ENCODE data around the gene ZNF839.
"Not testable (repeated sequence)": the region's sequence is repeated elsewhere in the genome, so short reads cannot be mapped to it uniquely, and the experiment has no call there.

Gene ZNF839

GRCh38 chr14:102314242-102315011 is 5.1 kb upstream of the ZNF839 start:
- peak in 1 of 2 experiments; percentile 40 for DNase-seq

GRCh38 chr14:102315121-102315520 is 4.4 kb upstream of the ZNF839 start:
- no peak for DNase-seq

DNA sequence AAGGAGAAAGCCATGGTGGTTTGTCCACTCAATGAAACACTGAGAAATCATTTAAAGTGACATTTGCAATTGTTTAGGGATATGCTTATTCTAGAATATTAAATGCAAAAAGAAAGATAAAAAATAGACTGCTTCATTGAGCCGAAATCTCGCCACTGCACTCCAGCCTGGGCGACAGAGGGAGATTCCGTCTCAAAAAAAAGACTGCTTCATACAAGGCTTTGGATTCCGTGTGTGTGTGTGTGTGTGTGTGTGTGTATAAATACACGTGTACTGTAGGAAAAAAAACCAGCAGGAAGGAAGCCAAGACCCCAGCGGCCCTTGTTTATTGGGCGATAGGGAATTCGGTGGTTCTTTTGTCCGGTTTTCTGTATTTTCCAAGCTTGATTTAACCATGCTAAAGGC is 3.2 kb upstream of the ZNF839 start:
- DNase-seq: no peak

GRCh38 chr14:102316743-102317563 is 2.6 kb upstream of the ZNF839 start:
- DNase-seq: peak in 1 of 2 experiments; percentile 77

DNA sequence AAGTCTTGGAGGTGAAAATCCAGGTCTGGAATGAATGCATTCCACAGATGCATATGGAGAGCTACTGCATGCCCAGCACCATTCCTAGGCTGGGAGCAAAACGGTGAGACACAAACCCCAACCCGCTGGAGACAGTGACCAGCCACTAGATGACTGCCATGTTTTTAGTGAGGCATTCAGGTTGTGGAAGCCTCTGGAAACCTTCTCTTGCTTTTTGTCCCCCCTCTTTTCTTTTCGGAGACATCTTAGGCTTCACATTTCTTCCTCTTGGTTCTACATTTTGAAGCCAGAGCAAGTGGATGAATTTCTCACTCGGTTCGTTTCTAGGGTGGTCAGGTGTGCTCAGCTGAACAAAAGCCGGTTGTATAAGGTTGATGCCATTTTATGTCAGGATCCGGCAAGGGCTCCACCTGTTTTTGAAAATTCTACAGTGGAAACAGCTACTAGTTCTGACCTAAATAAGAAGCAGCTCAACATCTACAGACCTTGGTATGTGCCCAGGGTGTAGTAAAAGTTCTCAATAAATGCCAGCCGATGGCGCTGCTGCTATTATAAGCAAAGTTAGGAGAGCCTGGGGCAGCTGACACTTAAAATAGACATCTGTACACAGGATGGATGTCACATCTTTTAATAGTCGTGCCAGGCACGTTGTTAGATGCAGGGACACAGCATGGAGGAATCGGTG is 1.8 kb upstream of the ZNF839 start:
- DNase-seq: peak in 1 of 2 experiments; percentile 4

GRCh38 chr14:102318781-102319276 is 717 bp upstream of the ZNF839 start:
- peak in 1 of 2 experiments; percentile 1 for DNase-seq

DNA sequence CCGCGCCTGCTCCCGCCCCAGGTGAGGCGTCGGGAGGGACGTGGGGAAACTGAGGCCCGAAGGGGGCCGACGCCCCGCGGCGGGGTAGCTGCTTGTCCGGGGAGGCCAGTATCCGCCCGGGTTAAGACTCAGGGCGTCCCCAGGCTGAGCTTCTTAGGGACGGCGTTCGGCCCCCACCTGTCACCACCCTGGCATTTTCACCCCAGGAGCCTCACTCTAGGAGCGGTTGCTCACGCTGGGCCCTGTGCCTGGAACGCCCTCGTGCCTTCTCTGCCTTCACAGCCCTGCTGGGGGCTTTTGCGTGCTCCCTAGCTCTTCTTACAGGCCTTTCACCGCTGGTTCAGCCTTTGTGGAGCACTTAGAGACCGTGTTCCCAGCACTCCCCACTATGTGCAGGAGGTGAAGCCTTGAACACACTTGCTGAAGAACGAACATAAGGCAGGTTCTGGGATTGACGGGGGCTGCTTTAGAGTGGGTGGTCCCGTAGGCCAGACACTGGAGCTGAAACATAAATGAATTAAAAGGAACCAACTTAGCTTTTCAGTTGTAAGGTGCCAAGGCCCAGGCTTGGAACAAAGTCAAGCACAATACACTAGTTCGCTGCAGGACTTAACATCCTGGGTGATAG is 601 bp downstream of the ZNF839 start:
- DNase-seq: no peak

DNA sequence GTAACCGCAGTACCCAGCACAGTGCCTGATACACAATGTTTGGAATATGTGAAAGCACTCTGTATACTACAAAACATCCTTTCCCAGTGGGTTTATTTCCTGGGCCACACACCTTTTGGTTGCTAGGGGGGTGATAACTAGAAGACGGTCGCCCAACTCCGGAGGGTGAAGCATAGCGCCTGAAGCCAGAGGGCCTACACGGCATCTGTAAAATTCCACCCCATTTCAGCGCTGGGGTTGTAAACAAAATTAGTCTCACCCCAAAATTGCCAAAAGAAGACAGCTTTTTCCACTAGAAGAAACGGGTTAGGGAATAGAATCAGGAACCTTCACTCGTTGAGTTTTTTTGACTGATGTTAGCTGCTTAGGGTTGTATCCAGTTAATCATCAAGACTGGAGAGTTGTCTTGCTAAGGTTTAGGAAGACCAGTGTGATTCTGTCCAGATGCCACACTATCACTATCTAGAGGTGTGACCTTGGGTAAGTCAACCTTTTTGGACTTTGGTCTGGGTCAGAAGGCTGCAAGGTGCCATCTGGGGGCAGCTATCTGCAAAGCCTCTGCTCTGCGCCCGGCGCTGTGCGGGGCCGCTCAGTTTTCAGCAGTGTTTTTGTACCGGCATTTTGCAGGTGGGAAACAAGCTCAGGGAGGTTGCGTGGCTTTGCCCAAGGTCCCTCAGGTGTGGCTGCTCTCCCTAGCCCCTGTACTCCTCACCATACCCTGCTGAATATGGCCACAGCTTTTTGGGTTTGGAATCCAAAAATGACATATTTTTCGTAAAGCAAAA is 1.3 kb downstream of the ZNF839 start:
- no peak for DNase-seq

DNA sequence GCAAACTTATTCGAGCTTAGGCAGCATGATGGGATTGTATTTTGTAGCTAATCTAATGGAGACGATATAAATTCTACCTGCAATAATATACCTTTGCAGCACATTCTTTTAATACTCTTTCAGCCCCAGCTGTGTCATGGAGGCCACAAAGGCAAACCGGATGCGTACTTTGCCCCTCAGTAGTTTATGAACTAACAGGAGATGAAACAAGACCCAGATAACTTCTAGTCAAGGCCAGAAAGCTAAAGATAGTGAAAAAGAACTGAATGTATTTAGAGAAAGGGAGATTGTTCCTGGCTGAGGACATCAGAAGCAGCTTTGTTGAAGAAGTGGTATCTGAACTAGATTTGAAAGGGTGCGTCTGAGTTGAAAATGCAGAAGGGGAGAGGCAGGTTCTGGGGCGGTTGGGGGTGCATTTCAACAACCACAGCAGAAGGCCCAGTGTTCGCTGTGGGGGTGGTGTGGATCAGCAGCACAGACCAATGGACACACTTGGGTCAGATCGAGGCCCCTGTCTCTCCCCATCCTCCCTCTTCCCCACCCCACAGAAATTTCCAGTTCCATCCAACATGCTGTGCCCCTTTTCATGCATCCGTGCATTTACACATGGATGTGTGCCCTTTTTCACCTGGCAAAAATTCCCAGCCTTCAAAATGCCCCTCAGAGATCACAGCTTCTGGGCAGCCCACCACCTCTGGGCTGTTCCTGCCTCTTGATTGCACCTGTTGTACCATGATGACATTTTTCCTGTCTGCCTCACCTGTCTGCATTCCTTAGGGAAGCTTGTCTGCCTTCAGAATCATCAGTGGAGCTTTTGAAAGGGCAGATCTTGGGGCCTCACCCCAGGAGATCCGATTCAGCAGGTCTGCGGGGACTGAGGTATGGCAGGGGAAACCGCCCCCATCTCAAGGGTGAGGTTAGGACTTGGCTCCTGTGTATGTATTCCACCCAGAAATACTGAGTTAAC is 2.2 kb downstream of the ZNF839 start:
- DNase-seq: no peak

- DNase-seq: peak in 1 of 2 experiments; percentile 28
Observed at GRCh38 chr14:102323102-102323501, 3.6 kb downstream of the ZNF839 start.

DNA sequence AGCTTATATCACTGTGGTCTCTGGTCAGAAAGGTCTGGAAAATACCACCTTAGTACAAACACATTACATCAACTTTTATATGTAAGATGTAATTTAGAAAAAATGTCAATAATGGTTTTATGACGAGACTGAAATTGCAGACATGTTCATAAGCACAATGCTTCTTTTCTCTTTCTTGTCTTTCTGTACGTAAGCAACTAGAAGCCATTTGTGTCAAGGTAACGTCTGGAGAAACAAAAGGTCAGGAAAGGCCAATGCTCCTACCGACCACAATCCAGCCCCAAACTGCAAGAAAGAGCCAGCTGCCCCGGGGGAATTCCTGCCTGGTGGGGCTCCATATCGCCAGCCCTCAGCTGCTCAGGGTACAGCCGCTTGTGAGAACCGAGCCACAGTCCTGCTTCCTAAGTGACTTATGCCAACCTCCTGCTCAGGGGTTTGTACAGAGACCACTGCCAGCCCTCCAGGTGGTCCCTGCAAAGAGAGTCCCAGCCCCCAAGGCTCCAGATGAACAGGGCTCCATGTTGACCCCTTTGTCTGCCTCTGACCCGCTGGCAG is 6.3 kb downstream of the ZNF839 start:
- no peak for DNase-seq

- DNase-seq: no peak
Observed at GRCh38 chr14:102326583-102326982, 7.0 kb downstream of the ZNF839 start.

DNA sequence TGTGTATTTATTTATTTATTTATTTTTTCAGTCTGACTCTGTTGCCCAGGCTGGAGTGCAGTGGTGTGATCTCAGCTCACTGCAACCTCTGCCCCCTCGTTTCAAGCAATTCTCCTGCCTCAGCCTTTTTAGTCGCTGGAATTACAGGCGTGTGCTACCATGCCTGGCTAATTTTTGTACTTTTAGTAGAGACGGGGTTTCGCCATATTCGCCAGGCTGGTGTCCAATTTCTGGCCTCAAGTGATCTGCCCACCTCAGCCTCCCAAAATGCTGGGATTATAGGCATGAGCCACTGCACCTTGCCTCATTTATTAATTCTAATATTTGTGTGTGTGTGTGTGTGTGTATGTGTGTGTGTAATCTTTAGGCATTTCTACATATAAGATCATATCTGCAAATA is 9.8 kb downstream of the ZNF839 start:
- DNase-seq: not testable (repeated sequence)

DNA sequence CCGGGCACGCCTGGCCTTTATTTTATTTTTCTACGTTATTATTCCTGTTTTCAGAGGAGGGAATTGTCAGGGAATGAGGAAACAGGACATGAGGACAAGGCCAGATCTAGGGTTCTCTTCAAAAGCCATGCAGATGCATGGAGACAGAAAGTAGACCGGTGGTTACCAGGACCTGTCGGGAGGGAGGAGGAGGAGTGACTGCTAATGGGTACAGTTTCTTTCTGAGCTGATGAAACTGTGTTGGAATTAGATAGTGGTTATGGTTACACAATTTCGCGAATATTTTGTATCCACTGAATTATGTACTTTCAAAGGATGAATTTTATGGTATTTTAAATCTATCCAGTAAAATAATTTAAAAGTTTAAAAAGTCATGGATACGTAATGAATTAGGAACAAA is 11.3 kb downstream of the ZNF839 start:
- DNase-seq: no peak

- no peak for DNase-seq
Observed at GRCh38 chr14:102333390-102333789, 13.8 kb downstream of the ZNF839 start.

- no peak for DNase-seq
Observed at GRCh38 chr14:102333795-102334705, 14.5 kb downstream of the ZNF839 start.

DNA sequence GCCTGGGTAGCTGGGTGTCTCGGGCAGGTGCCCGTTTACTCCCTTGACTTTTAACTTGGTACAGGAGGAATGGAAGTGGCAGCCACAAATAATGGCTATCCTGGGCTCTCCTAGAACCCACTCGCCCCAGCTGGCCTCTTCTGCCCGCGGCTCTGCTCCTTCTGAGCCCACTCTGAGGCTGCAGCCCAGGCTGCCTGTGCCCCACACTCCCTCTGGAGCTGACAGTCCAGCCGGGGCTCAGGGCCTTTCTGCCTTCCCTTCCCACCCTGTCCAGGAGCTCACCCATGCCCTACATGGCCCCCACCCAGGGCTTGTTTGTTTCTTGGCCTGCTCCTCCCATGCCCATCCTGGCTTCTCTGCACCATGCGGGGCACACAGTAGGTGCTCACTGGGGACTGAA is 15.6 kb downstream of the ZNF839 start:
- DNase-seq: no peak

DNA sequence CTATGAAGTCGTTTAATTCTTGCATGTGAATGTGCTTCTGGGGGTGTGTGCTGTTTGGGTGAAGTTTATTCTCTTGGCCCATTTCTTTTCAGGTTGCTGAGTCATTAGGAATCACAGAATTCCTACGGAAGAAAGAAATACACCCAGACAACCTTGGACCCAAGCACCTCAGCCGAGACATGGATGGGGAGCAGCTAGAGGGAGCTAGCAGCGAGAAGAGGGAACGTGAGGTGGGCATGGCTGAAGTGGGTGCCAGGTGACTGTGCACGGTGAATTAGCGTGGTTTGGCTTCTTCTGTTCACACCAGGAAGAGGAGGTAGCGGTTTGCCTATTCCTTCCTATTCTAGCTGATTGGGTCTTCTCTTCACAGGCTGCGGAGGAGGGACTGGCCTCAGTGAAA is 19.2 kb downstream of the ZNF839 start:
- DNase-seq: no peak

DNA sequence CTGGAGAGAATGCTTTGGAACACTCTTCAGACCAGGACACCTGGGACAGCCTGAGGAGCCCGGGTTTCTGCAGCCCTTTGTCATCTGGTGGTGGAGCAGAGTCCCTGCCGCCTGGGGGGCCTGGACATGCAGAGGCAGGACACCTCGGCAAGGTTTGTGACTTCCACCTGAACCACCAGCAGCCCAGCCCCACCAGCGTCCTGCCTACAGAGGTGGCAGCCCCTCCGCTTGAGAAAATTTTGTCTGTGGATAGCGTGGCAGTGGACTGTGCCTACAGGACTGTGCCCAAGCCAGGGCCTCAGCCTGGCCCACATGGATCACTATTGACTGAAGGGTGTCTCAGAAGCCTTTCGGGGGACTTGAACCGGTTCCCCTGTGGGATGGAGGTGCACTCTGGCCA is 22.0 kb downstream of the ZNF839 start:
- DNase-seq: no peak
